OCI-LY3 (cell line): ENCODE results near the gene SAMM50.

ENCODE experiments used
- EZH2phosphoT487 ChIP-seq: fragments of 200-600 bp; shearing (Covaris generic); IDR thresholded peaks from 2 replicates; pipeline ENCODE4 v1.6.1; 2018; ENCODE audit warnings: antibody characterized with exemption, mixed run types, low read depth
- TF ChIP-seq, protein P1 (sequence below): fragments of 200-600, 300-600 bp; sonication (generic); IDR thresholded peaks from 2 replicates; pipeline ENCODE4 v1.5.1; 2014; ENCODE audit warnings: antibody characterized with exemption, low read length, low read depth

DNA sequence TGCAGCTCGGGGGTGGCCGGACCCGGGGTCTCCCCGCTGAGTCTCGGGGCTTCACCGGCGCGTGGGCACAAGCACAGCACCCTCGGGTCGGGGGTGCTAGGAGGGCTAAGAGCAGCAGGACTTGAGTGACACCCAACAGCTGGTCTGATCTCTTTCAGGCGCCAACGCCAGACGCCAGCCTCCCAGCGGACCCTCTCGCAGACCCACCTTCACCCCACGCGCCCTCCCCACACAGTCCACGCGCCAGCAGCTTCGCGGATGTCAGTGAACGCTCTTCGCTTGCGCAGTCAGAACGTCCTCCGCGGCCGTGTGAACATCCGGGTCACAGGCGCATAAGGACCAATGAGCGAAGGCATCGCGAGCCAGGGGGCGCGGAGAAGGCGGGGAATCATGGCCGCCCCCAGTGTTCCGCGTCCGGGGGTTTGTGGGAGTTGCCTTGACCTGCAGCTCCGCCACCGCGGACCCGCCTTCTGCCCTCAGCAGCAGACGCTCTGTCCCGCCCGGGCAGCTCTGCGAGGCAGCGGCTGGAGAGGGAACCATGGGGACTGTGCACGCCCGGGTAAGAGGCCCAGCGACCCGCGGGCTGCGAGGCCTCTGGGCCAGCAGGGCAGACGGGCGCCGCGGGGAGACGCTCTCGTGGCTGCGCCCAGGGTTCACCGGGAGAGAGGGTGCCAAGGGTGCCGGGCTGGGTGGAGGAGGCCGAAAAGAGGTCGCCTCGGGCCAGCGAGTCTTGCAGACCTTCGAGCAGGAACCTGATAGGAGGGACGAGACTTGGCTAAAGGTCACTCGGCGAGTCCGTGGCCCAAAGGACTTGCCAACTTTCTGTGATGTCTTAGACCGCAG lies at the start of gene SAMM50:
- TF ChIP-seq, protein P1, sequence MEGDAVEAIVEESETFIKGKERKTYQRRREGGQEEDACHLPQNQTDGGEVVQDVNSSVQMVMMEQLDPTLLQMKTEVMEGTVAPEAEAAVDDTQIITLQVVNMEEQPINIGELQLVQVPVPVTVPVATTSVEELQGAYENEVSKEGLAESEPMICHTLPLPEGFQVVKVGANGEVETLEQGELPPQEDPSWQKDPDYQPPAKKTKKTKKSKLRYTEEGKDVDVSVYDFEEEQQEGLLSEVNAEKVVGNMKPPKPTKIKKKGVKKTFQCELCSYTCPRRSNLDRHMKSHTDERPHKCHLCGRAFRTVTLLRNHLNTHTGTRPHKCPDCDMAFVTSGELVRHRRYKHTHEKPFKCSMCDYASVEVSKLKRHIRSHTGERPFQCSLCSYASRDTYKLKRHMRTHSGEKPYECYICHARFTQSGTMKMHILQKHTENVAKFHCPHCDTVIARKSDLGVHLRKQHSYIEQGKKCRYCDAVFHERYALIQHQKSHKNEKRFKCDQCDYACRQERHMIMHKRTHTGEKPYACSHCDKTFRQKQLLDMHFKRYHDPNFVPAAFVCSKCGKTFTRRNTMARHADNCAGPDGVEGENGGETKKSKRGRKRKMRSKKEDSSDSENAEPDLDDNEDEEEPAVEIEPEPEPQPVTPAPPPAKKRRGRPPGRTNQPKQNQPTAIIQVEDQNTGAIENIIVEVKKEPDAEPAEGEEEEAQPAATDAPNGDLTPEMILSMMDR, result no peak; the same call in 1 of the 2 replicates
- no peak for TF ChIP-seq EZH2phosphoT487
